Endothelial cell (in vitro differentiated cells): ENCODE results near the gene L3MBTL1. TPM values are rescaled to one million over a fixed set of nuclear protein-coding genes. Genes with fewer than 3 reads are reported as not detected.

Experiments
- DNase-seq: peaks from one replicate; pipeline ENCODE4 v3.0.0; 2021; ENCODE audit warnings: low spot score
- H3K27ac Mint-ChIP-seq: one replicate; pipeline ENCODE4 v1.8.0; 2021; ENCODE audit warnings: mixed read lengths, inconsistent platforms; ENCODE audit not compliant: unreplicated experiment
- H3K27me3 Mint-ChIP-seq: one replicate; pipeline ENCODE4 v1.8.0; 2021; ENCODE audit warnings: mild to moderate bottlenecking, moderate library complexity, mixed read lengths, inconsistent platforms; ENCODE audit not compliant: unreplicated experiment
- H3K36me3 Mint-ChIP-seq: one replicate; pipeline ENCODE4 v1.8.0; 2021; ENCODE audit warnings: mild to moderate bottlenecking, low read depth, mixed read lengths, inconsistent platforms; ENCODE audit not compliant: unreplicated experiment
- H3K4me1 Mint-ChIP-seq: one replicate; pipeline ENCODE4 v1.8.0; 2021; ENCODE audit warnings: mild to moderate bottlenecking, mixed read lengths, inconsistent platforms; ENCODE audit not compliant: unreplicated experiment
- H3K4me3 Mint-ChIP-seq: one replicate; pipeline ENCODE4 v1.8.0; 2021; ENCODE audit warnings: mild to moderate bottlenecking, mixed read lengths, inconsistent platforms; ENCODE audit not compliant: unreplicated experiment
- H3K9me3 Mint-ChIP-seq: one replicate; pipeline ENCODE4 v1.8.0; 2021; ENCODE audit warnings: mixed read lengths, inconsistent platforms; ENCODE audit not compliant: unreplicated experiment
- total RNA-seq: library from RNA; stranded (reverse); fragmentation: NEBNext Ultra II Directional; extraction: Animal tissue kit (Norgen Biotek cat#: 25700); gene quantifications from one replicate; pipeline ENCODE4 v1.2.1, GENCODE V29; 2021; ENCODE audit not compliant: unreplicated experiment
- TF ChIP-seq, protein P1 (sequence below): fragments of 200-600 bp; sonication (generic); IDR thresholded peaks from one replicate; pipeline ENCODE4 v1.5.0; 2021; ENCODE audit warnings: antibody characterized with exemption; ENCODE audit not compliant: unreplicated experiment

Gene L3MBTL1
- total RNA-seq, 1 donor from 2014 or later = 19.8 TPM

DNA sequence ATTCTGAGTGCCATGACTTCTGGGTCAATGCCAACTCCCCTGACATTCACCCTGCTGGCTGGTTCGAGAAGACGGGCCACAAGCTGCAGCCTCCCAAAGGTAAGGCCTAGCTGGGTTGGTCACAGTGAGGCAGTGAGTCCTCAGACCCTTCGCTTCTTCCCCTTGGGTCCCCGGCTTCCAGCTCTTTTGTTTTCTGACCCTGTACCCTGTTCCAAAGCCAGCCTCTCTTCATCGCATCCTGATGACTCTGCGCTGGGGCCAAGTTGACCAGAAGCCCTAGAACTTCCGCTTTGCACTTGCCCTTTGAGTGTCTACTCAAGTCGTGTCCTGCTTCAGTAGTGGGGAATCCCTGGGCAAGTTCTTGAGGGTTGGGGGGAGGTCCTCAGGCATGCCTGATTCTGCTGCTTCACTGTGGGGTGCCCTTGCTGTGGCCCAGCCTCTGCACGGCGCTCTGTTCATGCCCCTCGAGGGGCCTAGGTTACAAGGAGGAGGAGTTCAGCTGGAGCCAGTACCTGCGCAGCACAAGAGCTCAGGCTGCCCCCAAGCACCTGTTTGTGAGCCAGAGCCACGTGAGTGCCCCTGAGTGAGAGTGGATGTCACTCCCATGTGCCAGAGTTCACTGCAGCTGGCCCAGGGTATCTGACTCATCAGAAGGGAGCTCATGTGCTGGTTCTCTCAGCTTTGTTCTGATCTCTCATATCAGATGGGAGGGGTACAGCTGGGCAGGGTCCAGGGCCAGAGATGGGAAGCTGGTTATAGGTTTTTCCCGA is 23.0 kb downstream of the L3MBTL1 start:
- no peak for DNase-seq
- no peaks in the 10 kb centered on the region for H3K9me3 Mint-ChIP-seq
- TF ChIP-seq, protein P1, sequence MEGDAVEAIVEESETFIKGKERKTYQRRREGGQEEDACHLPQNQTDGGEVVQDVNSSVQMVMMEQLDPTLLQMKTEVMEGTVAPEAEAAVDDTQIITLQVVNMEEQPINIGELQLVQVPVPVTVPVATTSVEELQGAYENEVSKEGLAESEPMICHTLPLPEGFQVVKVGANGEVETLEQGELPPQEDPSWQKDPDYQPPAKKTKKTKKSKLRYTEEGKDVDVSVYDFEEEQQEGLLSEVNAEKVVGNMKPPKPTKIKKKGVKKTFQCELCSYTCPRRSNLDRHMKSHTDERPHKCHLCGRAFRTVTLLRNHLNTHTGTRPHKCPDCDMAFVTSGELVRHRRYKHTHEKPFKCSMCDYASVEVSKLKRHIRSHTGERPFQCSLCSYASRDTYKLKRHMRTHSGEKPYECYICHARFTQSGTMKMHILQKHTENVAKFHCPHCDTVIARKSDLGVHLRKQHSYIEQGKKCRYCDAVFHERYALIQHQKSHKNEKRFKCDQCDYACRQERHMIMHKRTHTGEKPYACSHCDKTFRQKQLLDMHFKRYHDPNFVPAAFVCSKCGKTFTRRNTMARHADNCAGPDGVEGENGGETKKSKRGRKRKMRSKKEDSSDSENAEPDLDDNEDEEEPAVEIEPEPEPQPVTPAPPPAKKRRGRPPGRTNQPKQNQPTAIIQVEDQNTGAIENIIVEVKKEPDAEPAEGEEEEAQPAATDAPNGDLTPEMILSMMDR = no peak
- H3K36me3 Mint-ChIP-seq = peaks cover 6% of the 10 kb centered on the region
- peaks cover 5% of the 10 kb centered on the region for H3K27me3 Mint-ChIP-seq
- H3K4me3 Mint-ChIP-seq = no peak overlapping the region
- H3K4me1 Mint-ChIP-seq = no peaks in the 10 kb centered on the region
- H3K27ac Mint-ChIP-seq = no peak overlapping the region

DNA sequence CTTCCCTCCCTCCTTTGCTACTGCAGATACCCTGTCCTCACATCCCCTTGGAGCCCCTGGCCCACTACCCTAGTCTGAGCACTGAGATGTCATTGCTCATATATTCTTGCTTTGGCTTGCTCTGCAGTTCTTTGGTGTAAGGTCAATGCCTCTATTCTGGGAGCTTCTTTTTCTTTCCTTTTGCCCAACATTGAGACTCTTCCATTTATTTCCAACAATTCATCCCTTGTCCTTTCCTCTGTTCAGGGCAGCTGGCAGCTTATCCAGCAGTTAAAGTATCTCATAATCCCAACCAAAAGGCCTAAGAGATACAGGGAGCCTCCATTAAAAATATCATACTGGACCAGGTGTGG is 23.6 kb downstream of the L3MBTL1 start:
- Mint-ChIP-seq H3K4me3 (no peak overlapping the region), H3K36me3 (peaks cover 6% of the 10 kb centered on the region), H3K27me3 (peaks cover 5% of the 10 kb centered on the region), H3K9me3 (no peaks in the 10 kb centered on the region), H3K27ac (no peak overlapping the region), H3K4me1 (no peaks in the 10 kb centered on the region)
- TF ChIP-seq, protein P1 = no peak
- DNase-seq = no peak

DNA sequence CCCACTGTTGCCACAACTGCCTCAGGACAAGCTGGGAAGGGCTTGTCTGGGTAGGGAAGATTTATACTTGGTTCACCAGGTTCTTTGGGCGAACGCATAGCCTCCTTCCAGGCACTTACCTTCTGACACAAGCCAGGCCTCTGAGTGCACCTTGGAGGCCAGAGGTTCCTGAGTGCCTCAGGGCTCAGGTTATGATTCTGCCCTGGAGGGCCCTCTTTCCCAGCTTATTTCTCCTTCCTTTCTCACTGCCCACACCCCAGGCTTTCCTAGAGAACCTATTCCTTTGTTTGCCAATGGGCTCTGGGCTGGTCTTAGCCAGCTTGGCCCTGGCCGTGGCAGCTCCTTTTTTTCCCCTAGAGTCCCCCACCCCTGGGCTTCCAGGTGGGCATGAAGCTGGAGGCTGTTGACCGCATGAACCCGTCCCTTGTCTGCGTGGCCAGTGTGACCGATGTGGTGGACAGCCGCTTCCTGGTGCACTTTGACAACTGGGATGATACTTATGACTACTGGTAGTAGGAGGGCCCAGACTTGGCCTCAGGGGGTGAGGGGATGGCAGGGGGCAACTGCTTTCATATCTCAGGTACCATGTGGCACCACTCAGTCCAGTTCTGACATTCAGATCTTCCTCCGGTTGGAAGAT is 25.0 kb downstream of the L3MBTL1 start:
- TF ChIP-seq, protein P1 = no peak
- Mint-ChIP-seq H3K36me3 (peaks cover 6% of the 10 kb centered on the region), H3K9me3 (no peaks in the 10 kb centered on the region), H3K4me1 (no peaks in the 10 kb centered on the region), H3K27me3 (peaks cover 5% of the 10 kb centered on the region), H3K4me3 (no peak overlapping the region), H3K27ac (no peak overlapping the region)
- no peak for DNase-seq

DNA sequence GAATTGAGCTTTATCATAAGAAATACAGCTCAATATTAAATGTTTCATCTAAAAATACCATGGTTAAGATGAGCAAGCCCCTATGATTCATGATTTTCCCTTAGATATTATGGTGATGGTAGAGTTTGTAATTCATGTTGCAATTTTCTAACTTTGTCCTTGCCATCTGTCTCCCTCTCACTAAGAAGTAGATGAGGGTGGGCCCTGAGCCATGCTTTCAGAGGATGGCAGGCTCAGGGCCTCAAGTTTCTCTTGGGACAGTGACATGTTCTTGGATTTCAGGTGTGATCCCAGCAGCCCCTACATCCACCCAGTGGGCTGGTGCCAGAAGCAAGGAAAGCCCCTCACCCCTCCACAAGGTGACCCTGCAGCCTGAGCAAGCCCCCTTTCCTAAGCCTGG is 25.6 kb downstream of the L3MBTL1 start:
- Mint-ChIP-seq H3K4me1 (no peaks in the 10 kb centered on the region), H3K4me3 (no peak overlapping the region), H3K9me3 (no peaks in the 10 kb centered on the region), H3K27me3 (peaks cover 5% of the 10 kb centered on the region), H3K36me3 (peaks cover 4% of the 10 kb centered on the region), H3K27ac (no peak overlapping the region)
- TF ChIP-seq, protein P1 = no peak
- DNase-seq = no peak

DNA sequence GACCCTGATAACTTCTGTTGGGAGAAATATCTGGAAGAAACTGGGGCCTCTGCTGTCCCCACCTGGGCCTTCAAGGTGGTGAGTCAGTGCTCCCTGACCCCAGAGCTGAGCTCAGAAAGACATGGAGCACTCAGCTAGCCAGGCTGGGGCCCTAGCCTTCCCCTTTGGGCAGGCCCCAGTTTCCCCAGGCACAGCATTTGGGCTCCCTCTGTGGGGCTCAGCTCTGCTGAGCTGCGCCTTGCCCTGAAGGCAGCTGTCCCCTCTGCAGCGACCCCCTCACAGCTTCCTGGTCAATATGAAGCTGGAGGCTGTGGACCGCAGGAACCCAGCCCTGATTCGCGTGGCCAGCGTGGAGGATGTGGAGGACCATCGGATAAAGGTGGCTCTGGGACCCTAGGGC is 26.5 kb downstream of the L3MBTL1 start:
- H3K4me3 Mint-ChIP-seq = no peak overlapping the region
- no peak overlapping the region for H3K27ac Mint-ChIP-seq
- TF ChIP-seq, protein P1 = no peak
- no peak for DNase-seq
- peaks cover 4% of the 10 kb centered on the region for H3K36me3 Mint-ChIP-seq
- no peaks in the 10 kb centered on the region for H3K4me1 Mint-ChIP-seq
- H3K9me3 Mint-ChIP-seq = no peaks in the 10 kb centered on the region
- H3K27me3 Mint-ChIP-seq = peaks cover 11% of the 10 kb centered on the region
